ENCODE data around the gene TBL3. TPM values are rescaled to one million over a fixed set of nuclear protein-coding genes. Genes with fewer than 3 reads are reported as not detected.
A peak's percentile ranks its signal among the peaks of the same experiment; 100 is the strongest.

The TBL3 gene
- total and polyA plus RNA-seq, 3 experiments from 2014 or later, result 62.9 to 78.0 (median 74.6) TPM

GRCh38 chr16:1990351-1991134 is 18.7 kb downstream of the TBL3 start:
- H3K9me3 ChIP-seq (ENCODE audit: low read length), result no peaks in the 10 kb centered on the region
- Mint-ChIP-seq H3K4me3 (peak overlapping the region; percentile 77 to 88 (median 80)), H3K36me3 (peaks cover 0 to 14% (median 0%) of the 10 kb centered on the region in 3 donors), H3K9me3 (no peaks in the 10 kb centered on the region), H3K27ac (peak overlapping the region; percentile 72 to 95 (median 90)), H3K4me1 (peaks cover 16 to 39% (median 20%) of the 10 kb centered on the region in 3 donors), H3K27me3 (peaks cover 9 to 10% of the 10 kb centered on the region in 2 donors)
- CTCF ChIA-PET, result interaction anchor here (1.5 kb wide), 1 partner anchor 19 kb away, joined by 4 read pairs; the partner anchor contains the start of gene TBL3
- H3K36me3 ChIP-seq (ENCODE audit: insufficient read depth, low read length), result no peaks in the 10 kb centered on the region
- peaks cover 14% of the 10 kb centered on the region for H3K27me3 ChIP-seq (ENCODE audit: insufficient read depth, low read length, poor library complexity, severe bottlenecking)
- POLR2A ChIA-PET, result interaction anchor here (0.6 to 2.9 kb wide), 6 partner anchors 18 to 164 kb away, joined by 3 to 35 read pairs (median 6); partner anchors contain the start of genes RPS2, TBL3 and TRAF7
- peak overlapping the region; percentile 64 for H3K4me3 ChIP-seq (ENCODE audit: low read length)
- H3K4me1 ChIP-seq (ENCODE audit: insufficient read depth, low read length), result peaks cover 16% of the 10 kb centered on the region
- DNase-seq, result peak in 3 of 5 donors; percentile 29 to 68 (median 55)
- peak overlapping the region; percentile 51 for H3K27ac ChIP-seq (ENCODE audit: low read depth, low read length)

DNA sequence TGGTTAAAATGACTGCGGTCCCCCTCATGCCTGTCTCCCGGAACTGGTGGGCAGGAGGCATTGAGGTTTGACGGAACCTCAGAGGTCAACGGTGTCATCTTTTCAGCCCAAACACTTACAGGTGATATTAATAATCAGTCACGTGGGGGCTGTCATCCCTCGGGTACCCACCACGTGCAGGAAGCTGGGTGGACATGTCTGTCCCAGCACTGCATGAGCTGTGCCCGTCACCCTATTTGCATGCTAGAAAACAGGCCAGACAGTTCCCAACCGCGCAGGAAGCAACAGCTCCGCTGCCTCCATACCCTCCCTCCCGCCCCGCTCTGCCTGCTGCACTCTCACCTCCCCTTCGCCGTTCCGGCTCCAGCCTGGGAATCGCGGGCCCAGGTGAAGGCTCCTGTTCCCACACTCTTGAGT is 19.3 kb downstream of the TBL3 start:
- no peaks in the 10 kb centered on the region for H3K9me3 ChIP-seq (ENCODE audit: low read length)
- no peaks in the 10 kb centered on the region for H3K9me3 Mint-ChIP-seq
- H3K4me1 Mint-ChIP-seq, result peaks cover 16 to 38% (median 21%) of the 10 kb centered on the region in 3 donors
- H3K4me1 ChIP-seq (ENCODE audit: insufficient read depth, low read length), result peaks cover 16% of the 10 kb centered on the region
- H3K27me3 ChIP-seq (ENCODE audit: insufficient read depth, low read length, poor library complexity, severe bottlenecking), result peaks cover 14% of the 10 kb centered on the region
- H3K4me3 Mint-ChIP-seq, result peak overlapping the region; percentile 77 to 88 (median 80)
- ChIA-PET POLR2A (interaction anchor here (0.6 to 2.9 kb wide), 6 partner anchors 10 to 164 kb away, joined by 4 to 35 read pairs (median 6); partner anchors contain the start of genes NOXO1, RPS2, TBL3 and TRAF7), CTCF (interaction anchor here (1.5 kb wide), 1 partner anchor 19 kb away, joined by 4 read pairs; the partner anchor contains the start of gene TBL3)
- H3K36me3 Mint-ChIP-seq, result peaks cover 0 to 9% (median 0%) of the 10 kb centered on the region in 3 donors
- peak overlapping the region; percentile 64 for H3K4me3 ChIP-seq (ENCODE audit: low read length)
- H3K27me3 Mint-ChIP-seq, result peaks cover 6 to 10% of the 10 kb centered on the region in 2 donors
- H3K36me3 ChIP-seq (ENCODE audit: insufficient read depth, low read length), result no peaks in the 10 kb centered on the region
- H3K27ac Mint-ChIP-seq, result peak overlapping the region in 7 of 8 donors; percentile 72 to 96 (median 91)
- peak overlapping the region; percentile 51 for H3K27ac ChIP-seq (ENCODE audit: low read depth, low read length)
- peak; percentile 46 to 76 (median 57) for DNase-seq

DNA sequence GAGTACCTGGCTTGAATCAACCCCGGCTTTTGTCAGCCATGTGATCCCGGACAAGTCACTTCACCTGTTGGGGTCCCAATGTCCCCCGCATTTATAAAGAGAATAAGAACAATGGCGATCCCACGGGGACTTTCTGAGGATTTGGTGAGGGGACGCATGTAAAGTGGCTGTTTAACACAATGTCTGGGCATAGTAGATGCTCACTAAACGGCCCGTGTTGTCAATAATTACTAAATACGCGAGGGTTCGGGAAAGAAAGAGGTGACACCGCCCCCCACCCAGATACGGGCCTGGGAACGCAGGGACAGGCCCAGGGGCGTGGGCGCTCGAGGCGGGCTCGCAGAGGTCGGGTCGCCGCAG is 19.7 kb downstream of the TBL3 start:
- Histone ChIP-seq H3K27ac (ENCODE audit: low read depth, low read length) (peak overlapping the region; percentile 54), H3K27me3 (ENCODE audit: insufficient read depth, low read length, poor library complexity, severe bottlenecking) (peaks cover 14% of the 10 kb centered on the region), H3K36me3 (ENCODE audit: insufficient read depth, low read length) (no peaks in the 10 kb centered on the region), H3K9me3 (ENCODE audit: low read length) (no peaks in the 10 kb centered on the region), H3K4me1 (ENCODE audit: insufficient read depth, low read length) (peaks cover 16% of the 10 kb centered on the region), H3K4me3 (ENCODE audit: low read length) (peak overlapping the region; percentile 64)
- peak overlapping the region; percentile 72 to 96 (median 90) for H3K27ac Mint-ChIP-seq
- POLR2A ChIA-PET, result interaction anchor here (0.6 to 2.9 kb wide), 6 partner anchors 10 to 163 kb away, joined by 3 to 35 read pairs (median 6); partner anchors contain the start of genes NOXO1, RPS2, TBL3 and TRAF7
- DNase-seq, result no peak
- peaks cover 16 to 38% (median 22%) of the 10 kb centered on the region in 3 donors for H3K4me1 Mint-ChIP-seq
- CTCF ChIA-PET, result interaction anchor here (1.5 kb wide), 1 partner anchor 20 kb away, joined by 4 read pairs; the partner anchor contains the start of gene TBL3
- H3K36me3 Mint-ChIP-seq, result peaks cover 0 to 5% (median 0%) of the 10 kb centered on the region in 3 donors
- H3K9me3 Mint-ChIP-seq, result no peaks in the 10 kb centered on the region
- peak overlapping the region; percentile 77 to 88 (median 80) for H3K4me3 Mint-ChIP-seq
- peaks cover 6 to 10% of the 10 kb centered on the region in 2 donors for H3K27me3 Mint-ChIP-seq

DNA sequence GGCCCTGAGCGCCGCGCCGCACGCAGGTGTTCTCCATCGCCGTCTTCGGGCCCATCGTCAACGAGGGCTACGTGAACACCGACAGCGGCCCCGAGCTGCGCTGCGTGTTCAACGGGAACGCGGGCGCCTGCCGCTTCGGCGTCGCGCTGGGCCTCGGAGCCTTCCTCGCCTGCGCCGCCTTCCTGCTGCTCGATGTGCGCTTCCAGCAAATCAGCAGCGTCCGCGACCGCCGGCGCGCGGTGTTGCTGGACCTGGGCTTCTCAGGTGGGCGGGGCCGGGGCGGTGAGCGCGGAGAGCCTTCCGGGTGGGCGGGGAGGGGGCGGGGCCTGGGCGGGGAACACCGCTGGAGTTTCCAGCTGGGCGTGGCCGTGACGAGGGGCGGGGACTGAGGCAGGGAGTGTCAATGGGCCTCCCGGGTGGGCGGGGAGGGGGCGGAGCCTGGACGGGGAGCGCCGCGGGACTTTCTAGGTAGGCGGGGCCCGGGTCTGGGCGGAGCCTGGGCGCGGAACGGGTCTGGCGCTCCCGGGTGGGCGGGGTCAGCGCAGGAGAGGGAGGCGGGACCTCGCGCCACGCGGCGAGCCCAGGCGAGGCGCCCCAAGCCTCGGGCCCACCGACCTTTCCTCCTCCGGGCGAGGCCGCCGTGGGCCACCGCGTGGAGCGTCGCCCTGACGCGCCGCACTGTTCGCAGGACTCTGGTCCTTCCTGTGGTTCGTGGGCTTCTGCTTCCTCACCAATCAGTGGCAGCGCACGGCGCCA is 20.3 kb downstream of the TBL3 start:
- Histone ChIP-seq H3K9me3 (ENCODE audit: low read length) (no peaks in the 10 kb centered on the region), H3K4me1 (ENCODE audit: insufficient read depth, low read length) (peaks cover 16% of the 10 kb centered on the region), H3K4me3 (ENCODE audit: low read length) (peak overlapping the region; percentile 64), H3K36me3 (ENCODE audit: insufficient read depth, low read length) (no peaks in the 10 kb centered on the region), H3K27ac (ENCODE audit: low read depth, low read length) (peak overlapping the region; percentile 54), H3K27me3 (ENCODE audit: insufficient read depth, low read length, poor library complexity, severe bottlenecking) (peaks cover 14% of the 10 kb centered on the region)
- Mint-ChIP-seq H3K4me3 (peak overlapping the region; percentile 53 to 88 (median 79)), H3K27me3 (peaks cover 5 to 10% of the 10 kb centered on the region in 2 donors), H3K4me1 (peaks cover 16 to 38% (median 24%) of the 10 kb centered on the region in 3 donors), H3K36me3 (peaks cover 0 to under 1% (median 0%) of the 10 kb centered on the region in 3 donors), H3K9me3 (no peaks in the 10 kb centered on the region), H3K27ac (peak overlapping the region in 5 of 8 donors; percentile 51 to 95 (median 89))
- DNase-seq, result peak; percentile 88 to 99 (median 98)
- CTCF ChIA-PET, result interaction anchor here (1.2 to 3.5 kb wide), 3 partner anchors 12 to 148 kb away, joined by 4 to 17 read pairs (median 5); partner anchors contain the start of gene TBL3
- POLR2A ChIA-PET, result interaction anchor here (0.5 to 2.9 kb wide), 8 partner anchors 11 to 163 kb away, joined by 3 to 35 read pairs (median 4); partner anchors contain the start of genes NOXO1, RPS2, TBL3 and TRAF7

DNA sequence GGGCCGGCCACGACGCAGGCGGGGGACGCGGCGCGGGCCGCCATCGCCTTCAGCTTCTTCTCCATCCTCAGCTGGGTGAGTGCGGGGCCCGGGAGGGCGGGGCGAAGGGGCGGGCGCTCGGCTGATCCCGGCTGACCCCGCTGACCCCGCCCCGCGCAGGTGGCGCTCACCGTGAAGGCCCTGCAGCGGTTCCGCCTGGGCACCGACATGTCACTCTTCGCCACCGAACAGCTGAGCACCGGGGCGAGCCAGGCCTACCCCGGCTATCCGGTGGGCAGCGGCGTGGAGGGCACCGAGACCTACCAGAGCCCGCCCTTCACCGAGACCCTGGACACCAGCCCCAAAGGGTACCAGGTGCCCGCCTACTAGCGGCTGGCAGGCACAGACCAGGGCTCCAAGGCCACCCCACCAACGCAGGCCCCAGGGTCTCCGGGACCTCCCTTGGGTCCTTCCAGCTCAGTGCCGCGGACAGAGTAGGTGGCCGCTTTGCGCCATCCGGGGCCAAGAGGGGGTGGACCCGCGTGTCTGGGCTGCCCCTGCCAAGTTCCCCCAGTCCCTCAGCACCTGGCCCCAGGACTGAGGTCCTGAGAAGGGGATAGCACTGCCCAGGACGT is 21.0 kb downstream of the TBL3 start:
- peak overlapping the region in 1 of 8 donors; percentile 85 for H3K27ac Mint-ChIP-seq
- ChIA-PET CTCF (interaction anchor here (1.2 to 3.5 kb wide), 2 partner anchors 11 to 148 kb away, joined by 5 to 17 read pairs; no protein-coding TSS in a partner anchor), POLR2A (interaction anchor here (0.5 to 2.9 kb wide), 7 partner anchors 11 to 162 kb away, joined by 3 to 35 read pairs (median 4); partner anchors contain the start of genes NOXO1, RPS2, TBL3 and TRAF7)
- H3K36me3 Mint-ChIP-seq, result peaks cover 0 to 6% (median 1%) of the 10 kb centered on the region in 3 donors
- no peaks in the 10 kb centered on the region for H3K9me3 Mint-ChIP-seq
- no peak overlapping the region for H3K4me3 Mint-ChIP-seq
- Histone ChIP-seq H3K4me3 (ENCODE audit: low read length) (no peak overlapping the region), H3K27ac (ENCODE audit: low read depth, low read length) (peak overlapping the region; percentile 9), H3K36me3 (ENCODE audit: insufficient read depth, low read length) (no peaks in the 10 kb centered on the region), H3K9me3 (ENCODE audit: low read length) (no peaks in the 10 kb centered on the region), H3K27me3 (ENCODE audit: insufficient read depth, low read length, poor library complexity, severe bottlenecking) (peaks cover 14% of the 10 kb centered on the region), H3K4me1 (ENCODE audit: insufficient read depth, low read length) (peaks cover 16% of the 10 kb centered on the region)
- peaks cover 16 to 38% (median 24%) of the 10 kb centered on the region in 3 donors for H3K4me1 Mint-ChIP-seq
- peaks cover 5 to 10% of the 10 kb centered on the region in 2 donors for H3K27me3 Mint-ChIP-seq
- peak in 1 of 5 donors; percentile 26 for DNase-seq

- Mint-ChIP-seq H3K36me3 (peaks cover 0 to 14% (median 1%) of the 10 kb centered on the region in 3 donors), H3K4me3 (peak overlapping the region in 3 of 7 donors; percentile 19 to 66 (median 37)), H3K9me3 (no peaks in the 10 kb centered on the region), H3K27me3 (peaks cover 5 to 7% of the 10 kb centered on the region in 2 donors), H3K4me1 (peaks cover 12 to 35% (median 21%) of the 10 kb centered on the region in 3 donors), H3K27ac (peak overlapping the region in 7 of 8 donors; percentile 59 to 90 (median 82))
- H3K36me3 ChIP-seq (ENCODE audit: insufficient read depth, low read length), result no peaks in the 10 kb centered on the region
- no peak overlapping the region for H3K27ac ChIP-seq (ENCODE audit: low read depth, low read length)
- H3K4me1 ChIP-seq (ENCODE audit: insufficient read depth, low read length), result peaks cover 16% of the 10 kb centered on the region
- no peak overlapping the region for H3K4me3 ChIP-seq (ENCODE audit: low read length)
- H3K9me3 ChIP-seq (ENCODE audit: low read length), result no peaks in the 10 kb centered on the region
- POLR2A ChIA-PET, result interaction anchor here (0.9 to 1.1 kb wide), 2 partner anchors 10 to 15 kb away, joined by 3 read pairs; no protein-coding TSS in a partner anchor
- CTCF ChIA-PET, result interaction anchor here (0.6 to 3.5 kb wide), 2 partner anchors 10 to 29 kb away, joined by 3 to 17 read pairs; no protein-coding TSS in a partner anchor
- H3K27me3 ChIP-seq (ENCODE audit: insufficient read depth, low read length, poor library complexity, severe bottlenecking), result peaks cover 14% of the 10 kb centered on the region
- no peak for DNase-seq
These were observed 21.9 kb downstream of the TBL3 start for GRCh38 chr16:1993731-1994131.

All from CD8-positive, alpha-beta memory T cell (primary cell).